Activated naive CD8-positive, alpha-beta T cell treated with anti-CD3 and anti-CD28 coated beads, Interleukin-2, amount 10 ng/mL, durations not matched to agents 7 days and 5 days (primary cell): Measurements from ENCODE around the gene HOXA7. TPM values are rescaled to one million over a fixed set of nuclear protein-coding genes. Genes with fewer than 3 reads are reported as not detected.

ENCODE experiments used
- ATAC-seq: fragments of 150-1000 bp; cut with Tn5 transposase; one replicate; pipeline ENCODE4 v1.10.0; 2021; ENCODE audit warnings: low read depth, moderate library complexity
- POLR2A ChIA-PET: fragments of 350-600 bp; sonication (Branson Sonifier 250); formaldehyde crosslinking; loops from one replicate; lab custom pipeline; 2021; ENCODE audit warnings: antibody characterized with exemption; lab: Charles Lee
- DNase-seq: peaks from one replicate; pipeline ENCODE4 v3.0.0; 2021
- H3K27ac Mint-ChIP-seq: one replicate; pipeline ENCODE4 v1.8.0; 2022; ENCODE audit warnings: mild to moderate bottlenecking, mixed read lengths
- H3K27me3 Mint-ChIP-seq: one replicate; pipeline ENCODE4 v1.8.0; 2022; ENCODE audit warnings: mild to moderate bottlenecking, moderate library complexity, mixed read lengths
- H3K36me3 Mint-ChIP-seq: one replicate; pipeline ENCODE4 v1.8.0; 2021; ENCODE audit warnings: mild to moderate bottlenecking, mixed read lengths
- H3K4me1 Mint-ChIP-seq: one replicate; pipeline ENCODE4 v1.8.0; 2021; ENCODE audit warnings: mixed read lengths
- H3K4me3 Mint-ChIP-seq: one replicate; pipeline ENCODE4 v1.8.0; 2022; ENCODE audit warnings: mild to moderate bottlenecking, moderate library complexity, mixed read lengths
- H3K9me3 Mint-ChIP-seq: one replicate; pipeline ENCODE4 v1.8.0; 2021; ENCODE audit warnings: mixed read lengths
- total RNA-seq, 2 experiments: library from RNA; stranded (reverse); gene quantifications; one replicate each; pipeline ENCODE4 v1.2.3, GENCODE V29; 2021

Gene HOXA7
- total RNA-seq, 2 experiments from 2014 or later = not detected

- Mint-ChIP-seq H3K4me1 (peaks cover 27% of the 10 kb centered on the region), H3K4me3 (peak overlapping the region; percentile 48)
Observed at GRCh38 chr7:27189997-27190748, 33.7 kb upstream of the HOXA7 start.

GRCh38 chr7:27189295-27189996 lies 33.0 kb upstream of the HOXA7 start:
- no peaks in the 10 kb centered on the region for H3K9me3 Mint-ChIP-seq
- H3K27ac Mint-ChIP-seq = peak overlapping the region; percentile 34
- peaks cover 2% of the 10 kb centered on the region for H3K36me3 Mint-ChIP-seq
- POLR2A ChIA-PET = no interaction called here
- peaks cover 94% of the 10 kb centered on the region for H3K27me3 Mint-ChIP-seq
- ATAC-seq (no peak), DNase-seq (peak; percentile 40)
- peaks cover 32% of the 10 kb centered on the region for H3K4me1 Mint-ChIP-seq
- peak overlapping the region; percentile 48 for H3K4me3 Mint-ChIP-seq

More at GRCh38 chr7:27189997-27190748, 33.7 kb upstream of the HOXA7 start:
- Mint-ChIP-seq H3K27me3 (peaks cover 94% of the 10 kb centered on the region), H3K27ac (peak overlapping the region; percentile 34), H3K36me3 (peaks cover 2% of the 10 kb centered on the region), H3K9me3 (no peaks in the 10 kb centered on the region)
- ATAC-seq = no peak
- DNase-seq = peak; percentile 15
- POLR2A ChIA-PET = interaction anchor here (0.5 to 0.9 kb wide), 2 partner anchors 13 to 827 kb away, joined by 3 to 7 read pairs; no protein-coding TSS in a partner anchor

DNA sequence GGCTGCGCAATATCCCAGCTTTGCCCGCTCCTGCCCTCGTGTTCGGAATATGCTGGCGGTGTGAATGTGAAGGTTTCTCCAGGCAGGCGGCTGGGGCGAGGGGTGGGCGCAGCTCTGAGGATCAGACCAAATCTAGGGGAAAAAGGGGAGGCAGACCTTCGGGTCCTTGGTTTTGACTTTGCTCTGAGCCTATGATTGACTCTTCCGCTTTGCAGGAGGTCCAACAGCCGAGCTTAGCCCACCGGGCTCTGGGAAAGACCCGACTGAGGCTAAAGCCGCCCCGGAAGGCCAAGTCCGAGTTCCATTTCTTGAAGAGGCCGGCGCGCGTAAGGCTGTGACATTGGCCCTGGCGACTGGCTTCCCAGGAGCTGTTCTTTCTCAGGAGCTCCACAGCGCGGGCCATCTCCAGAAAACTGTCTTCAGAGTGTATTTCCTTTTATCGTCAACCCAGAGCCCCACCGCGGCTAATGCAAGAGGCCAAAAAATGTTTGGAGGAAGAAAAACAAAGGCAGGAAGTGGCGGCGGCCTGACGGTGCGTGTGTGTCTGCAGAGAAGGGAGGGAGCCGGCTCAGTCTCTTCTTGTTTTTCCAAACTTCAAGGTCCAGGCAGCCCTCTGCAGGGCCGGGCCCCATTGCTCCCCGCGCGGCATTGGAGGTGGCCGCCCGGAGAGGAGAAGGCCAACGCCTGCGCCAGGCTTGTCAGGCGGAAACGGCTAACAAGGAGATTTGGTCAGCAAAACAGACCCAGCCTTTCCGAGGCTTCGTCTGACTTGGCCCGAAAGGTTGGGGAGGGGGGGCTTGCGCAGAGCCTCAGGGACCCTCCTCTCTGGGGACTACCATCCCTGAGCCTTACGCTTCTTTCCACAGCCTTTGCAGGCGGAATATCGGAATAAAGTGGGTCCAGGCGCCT lies 32.2 kb upstream of the HOXA7 start:
- peaks cover 93% of the 10 kb centered on the region for H3K27me3 Mint-ChIP-seq
- ATAC-seq = peak; percentile 59
- POLR2A ChIA-PET = no interaction called here
- peaks cover 2% of the 10 kb centered on the region for H3K36me3 Mint-ChIP-seq
- H3K4me3 Mint-ChIP-seq = peak overlapping the region; percentile 73
- no peaks in the 10 kb centered on the region for H3K9me3 Mint-ChIP-seq
- peaks cover 32% of the 10 kb centered on the region for H3K4me1 Mint-ChIP-seq
- peak; percentile 58 for DNase-seq
- H3K27ac Mint-ChIP-seq = peak overlapping the region; percentile 54

- H3K27me3 Mint-ChIP-seq = peaks cover 95% of the 10 kb centered on the region
- peaks cover 30% of the 10 kb centered on the region for H3K4me1 Mint-ChIP-seq
- peaks cover 2% of the 10 kb centered on the region for H3K36me3 Mint-ChIP-seq
- POLR2A ChIA-PET = interaction anchor here (0.8 kb wide), 1 partner anchor 14 kb away, joined by 3 read pairs; no protein-coding TSS in a partner anchor
- ATAC-seq = no peak
- H3K27ac Mint-ChIP-seq = no peak overlapping the region
- peak overlapping the region; percentile 73 for H3K4me3 Mint-ChIP-seq
- DNase-seq = peak; percentile 35
- no peaks in the 10 kb centered on the region for H3K9me3 Mint-ChIP-seq
Observed at GRCh38 chr7:27187475-27188385, 31.3 kb upstream of the HOXA7 start.

DNA sequence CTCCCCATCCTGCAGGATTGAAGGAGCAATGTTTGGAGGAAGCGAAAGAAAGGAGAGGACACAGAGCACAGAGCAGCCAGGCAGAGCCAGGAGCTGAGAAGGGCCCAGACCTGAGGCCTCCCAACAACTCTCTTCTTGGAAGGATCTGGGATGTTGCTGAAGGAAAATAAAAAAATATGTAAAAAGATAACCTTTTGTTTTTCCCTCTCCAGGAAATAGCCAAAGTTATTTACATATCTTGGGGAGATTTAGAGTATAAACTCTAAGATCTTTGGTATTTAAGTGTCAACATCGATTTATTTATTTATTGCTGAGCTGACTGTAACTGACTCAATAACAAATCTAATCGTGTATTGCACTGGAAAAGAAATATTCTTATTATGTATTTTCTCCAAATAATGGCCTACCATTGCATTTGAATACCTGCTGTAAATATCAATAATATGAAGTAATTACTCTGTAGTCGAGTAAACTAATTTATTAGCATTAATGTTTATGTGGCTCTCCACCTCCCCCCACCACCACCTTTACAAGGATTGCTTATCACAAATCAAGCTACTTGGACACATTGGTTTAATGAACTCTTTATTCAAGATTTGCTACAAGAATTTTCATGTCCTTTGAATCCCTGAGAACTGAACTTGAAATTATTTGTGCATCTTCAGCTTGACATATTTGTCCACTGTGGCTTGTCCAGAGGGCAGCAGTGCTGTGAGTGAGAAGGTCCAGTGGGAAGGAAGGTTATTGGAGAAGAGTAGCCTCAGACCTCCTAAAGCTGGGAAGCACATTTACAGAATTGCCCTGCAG lies 30.4 kb upstream of the HOXA7 start:
- H3K9me3 Mint-ChIP-seq = no peaks in the 10 kb centered on the region
- ATAC-seq = no peak
- H3K4me1 Mint-ChIP-seq = peaks cover 30% of the 10 kb centered on the region

GRCh38 chr7:27185854-27186667 lies 29.6 kb upstream of the HOXA7 start:
- H3K4me3 Mint-ChIP-seq = peak overlapping the region; percentile 68
- peaks cover 30% of the 10 kb centered on the region for H3K4me1 Mint-ChIP-seq
- H3K9me3 Mint-ChIP-seq = no peaks in the 10 kb centered on the region
- peaks cover 92% of the 10 kb centered on the region for H3K27me3 Mint-ChIP-seq
- H3K36me3 Mint-ChIP-seq = peaks cover 2% of the 10 kb centered on the region
- peak overlapping the region; percentile 27 for H3K27ac Mint-ChIP-seq
- DNase-seq = peak; percentile 42
- ATAC-seq = no peak
- POLR2A ChIA-PET = interaction anchor here (0.9 kb wide), 1 partner anchor 31 kb away, joined by 4 read pairs; no protein-coding TSS in a partner anchor

More for the DNA sequence above, 30.4 kb upstream of the HOXA7 start:
- Mint-ChIP-seq H3K36me3 (peaks cover 2% of the 10 kb centered on the region), H3K27ac (no peak overlapping the region), H3K27me3 (peaks cover 93% of the 10 kb centered on the region), H3K4me3 (no peak overlapping the region)
- DNase-seq = peak; percentile 8
- POLR2A ChIA-PET = interaction anchor here (0.8 kb wide), 1 partner anchor 13 kb away, joined by 3 read pairs; no protein-coding TSS in a partner anchor

DNA sequence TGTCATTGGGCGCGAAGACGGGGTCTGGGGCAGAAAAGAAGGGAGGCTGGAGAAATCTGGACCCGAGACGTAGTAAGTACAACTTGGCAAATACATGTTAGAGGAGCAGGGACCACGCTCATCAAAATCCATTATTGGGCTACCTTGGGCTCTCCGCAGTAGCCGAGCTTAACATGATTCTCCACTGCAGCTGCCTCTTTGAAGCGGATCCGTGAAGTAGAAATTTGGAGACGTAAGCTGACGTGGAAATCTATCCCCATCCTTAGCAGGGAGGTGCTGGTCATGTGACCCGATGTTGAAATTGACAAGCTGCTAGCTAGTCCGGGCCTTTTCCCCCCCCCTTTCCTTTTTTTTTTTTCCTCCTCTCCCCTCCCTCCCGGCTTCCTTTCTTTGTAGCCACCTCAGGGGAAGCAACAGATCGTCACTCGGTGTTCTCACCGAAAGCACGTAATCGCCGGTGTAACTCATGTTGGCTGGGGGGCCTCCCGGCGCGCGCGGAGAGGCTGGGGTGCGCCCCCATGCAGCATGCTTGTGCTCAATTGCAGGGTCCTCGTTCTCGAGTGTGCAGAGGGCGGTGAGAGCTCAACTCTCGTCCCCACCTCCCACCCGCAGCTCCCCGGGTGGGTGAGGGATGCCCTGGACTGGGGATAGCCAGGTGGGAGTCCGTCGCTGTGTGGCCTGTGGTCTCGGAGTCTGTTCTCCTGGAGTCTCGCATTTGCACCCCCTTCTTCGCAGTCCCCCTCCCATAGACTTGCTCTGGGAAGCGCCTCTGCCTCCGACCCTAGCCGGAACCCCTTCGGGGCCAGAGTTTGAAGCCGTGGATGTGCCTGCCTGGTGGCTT lies 28.8 kb upstream of the HOXA7 start, which contains the start of gene HOXA11:
HOXA11 (minus strand) TSS at position 220 of the 841 bp plus-strand sequence; CDS start at position 132, 88 bp downstream.
- no peak for ATAC-seq
- POLR2A ChIA-PET = interaction anchor here (0.9 kb wide), 1 partner anchor 30 kb away, joined by 4 read pairs; no protein-coding TSS in a partner anchor
- no peaks in the 10 kb centered on the region for H3K9me3 Mint-ChIP-seq
- peaks cover 30% of the 10 kb centered on the region for H3K4me1 Mint-ChIP-seq
- peak; percentile 43 for DNase-seq
- peak within 1 kb of the TSS; percentile 68 for H3K4me3 Mint-ChIP-seq
- H3K27ac Mint-ChIP-seq = peak within 1 kb of the TSS; percentile 27
- H3K36me3 Mint-ChIP-seq = peaks cover 2% of the 10 kb centered on the region
- peaks cover 88% of the 10 kb centered on the region for H3K27me3 Mint-ChIP-seq

DNA sequence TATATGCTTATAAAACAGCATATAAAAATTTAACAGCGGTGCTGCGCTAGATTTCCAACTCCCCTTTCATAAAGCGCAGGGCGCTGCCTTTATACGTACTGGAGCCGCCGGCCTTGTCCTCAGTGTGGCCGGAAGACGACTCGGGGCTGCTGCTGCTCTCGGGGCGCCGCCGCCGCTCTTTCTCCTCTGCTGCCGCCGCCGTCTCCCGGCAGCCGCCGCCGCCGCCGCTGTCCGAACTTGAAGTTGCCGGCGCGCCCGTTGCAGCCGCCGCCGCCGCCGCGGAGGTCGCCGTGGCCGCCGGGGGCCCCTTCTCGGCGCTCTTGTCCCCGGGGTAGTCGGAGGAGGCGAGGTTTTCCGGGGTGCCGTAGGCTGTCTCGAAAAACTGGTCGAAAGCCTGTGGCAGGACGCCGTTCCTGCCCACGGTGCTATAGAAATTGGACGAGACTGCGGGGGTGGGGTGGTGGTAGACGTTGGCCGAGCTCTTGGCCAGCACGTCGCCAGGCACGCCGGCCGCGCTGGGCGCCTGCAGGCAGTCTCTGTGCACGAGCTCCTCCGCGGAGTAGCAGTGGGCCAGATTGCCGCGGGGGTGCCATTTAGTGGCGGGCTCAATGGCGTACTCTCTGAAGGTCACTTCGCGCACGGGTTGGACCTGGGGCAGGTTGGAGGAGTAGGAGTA lies 28.0 kb upstream of the HOXA7 start:
- Mint-ChIP-seq H3K4me1 (peaks cover 31% of the 10 kb centered on the region), H3K36me3 (peaks cover 1% of the 10 kb centered on the region), H3K4me3 (peak overlapping the region; percentile 68), H3K9me3 (no peaks in the 10 kb centered on the region), H3K27me3 (peaks cover 85% of the 10 kb centered on the region), H3K27ac (peak overlapping the region; percentile 22)
- DNase-seq (peak; percentile 59), ATAC-seq (no peak)
- POLR2A ChIA-PET = no interaction called here

DNA sequence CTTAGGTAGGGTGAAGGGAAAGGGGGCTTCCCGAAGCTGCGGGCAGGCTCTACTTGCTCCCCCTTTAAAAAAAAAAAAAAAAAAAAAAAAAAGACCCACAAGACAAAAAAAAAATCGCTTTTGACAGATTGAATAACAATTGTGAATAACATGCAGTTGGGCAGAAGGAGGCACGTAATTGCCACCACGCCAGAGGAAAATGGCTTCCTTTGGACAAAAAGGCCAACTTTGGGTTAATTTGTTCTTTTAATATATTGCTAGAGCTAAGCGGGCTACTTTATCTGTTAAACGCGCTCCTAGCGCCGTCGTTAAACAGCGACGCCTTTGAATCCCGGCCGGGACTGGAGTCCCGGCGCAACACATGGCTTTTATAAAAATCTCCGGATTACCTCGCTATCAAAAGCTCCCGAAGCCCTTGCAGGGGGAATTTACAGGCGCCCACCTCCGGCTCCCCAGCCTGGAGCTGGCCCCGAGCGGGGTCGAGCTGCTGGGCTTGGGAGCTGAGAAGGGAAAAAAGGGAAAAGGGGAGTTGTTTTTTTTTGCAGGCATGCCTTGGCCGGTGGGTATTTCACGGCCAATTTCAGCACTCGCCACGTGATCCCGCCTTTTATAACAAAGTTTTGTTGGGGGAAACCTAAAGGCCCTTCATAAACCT lies 27.3 kb upstream of the HOXA7 start:
- peaks cover 32% of the 10 kb centered on the region for H3K4me1 Mint-ChIP-seq
- H3K4me3 Mint-ChIP-seq = peak overlapping the region; percentile 40
- peaks cover 85% of the 10 kb centered on the region for H3K27me3 Mint-ChIP-seq
- POLR2A ChIA-PET = interaction anchor here (0.6 kb wide), 1 partner anchor 29 kb away, joined by 5 read pairs; no protein-coding TSS in a partner anchor
- H3K27ac Mint-ChIP-seq = no peak overlapping the region
- ATAC-seq (no peak), DNase-seq (peak; percentile 27)
- H3K36me3 Mint-ChIP-seq = peaks cover 1% of the 10 kb centered on the region
- H3K9me3 Mint-ChIP-seq = no peaks in the 10 kb centered on the region
